Suppressor macrophage treated with lipopolysaccharide for 4 hours (primary cell): ENCODE results near the gene ICAM2.
"Not testable (repeated sequence)": the region's sequence is repeated elsewhere in the genome, so short reads cannot be mapped to it uniquely, and the experiment has no call there.

Experiments
- DNase-seq: peaks from one replicate; pipeline ENCODE4 v3.0.0-alpha.2; 2020

ICAM2 gene

GRCh38 chr17:64041912-64042311, 21.5 kb upstream of the ICAM2 start:
- DNase-seq = no peak

GRCh38 chr17:64040206-64040605, 19.8 kb upstream of the ICAM2 start:
- DNase-seq = no peak

GRCh38 chr17:64039106-64039400, 18.6 kb upstream of the ICAM2 start:
- no peak for DNase-seq

- no peak for DNase-seq
Observed at GRCh38 chr17:64038331-64039105, 18.1 kb upstream of the ICAM2 start.

- no peak for DNase-seq
Observed at GRCh38 chr17:64037802-64038201, 17.4 kb upstream of the ICAM2 start.

GRCh38 chr17:64037180-64037579, 16.7 kb upstream of the ICAM2 start:
- no peak for DNase-seq

GRCh38 chr17:64036198-64036922, 15.9 kb upstream of the ICAM2 start:
- no peak for DNase-seq

- DNase-seq = no peak
Observed at GRCh38 chr17:64032081-64032480, 11.6 kb upstream of the ICAM2 start.

- peak; percentile 82 for DNase-seq
Observed at GRCh38 chr17:64028874-64029464, 8.5 kb upstream of the ICAM2 start.

- DNase-seq = peak; percentile 88
Observed at GRCh38 chr17:64025732-64026294, 5.4 kb upstream of the ICAM2 start.

GRCh38 chr17:64024781-64025731, 4.6 kb upstream of the ICAM2 start:
- DNase-seq = no peak

- no peak for DNase-seq
Observed at GRCh38 chr17:64024215-64024654, 3.8 kb upstream of the ICAM2 start.

GRCh38 chr17:64022611-64023063, 2.2 kb upstream of the ICAM2 start:
- DNase-seq = no peak

- DNase-seq = not testable (repeated sequence)
Observed at GRCh38 chr17:64019551-64019961, 877 bp downstream of the ICAM2 start.

- DNase-seq = peak; percentile 29
Observed at GRCh38 chr17:64017381-64017980, 3.0 kb downstream of the ICAM2 start.

- DNase-seq = no peak
Observed at GRCh38 chr17:64016974-64017373, 3.5 kb downstream of the ICAM2 start.

GRCh38 chr17:64016231-64016784, 4.1 kb downstream of the ICAM2 start:
- no peak for DNase-seq

GRCh38 chr17:64015447-64015846, 5.0 kb downstream of the ICAM2 start:
- DNase-seq = no peak

GRCh38 chr17:64009571-64010402, 10.6 kb downstream of the ICAM2 start:
- DNase-seq = peak; percentile 76

- DNase-seq = no peak
Observed at GRCh38 chr17:64008830-64009229, 11.6 kb downstream of the ICAM2 start.

GRCh38 chr17:64008346-64008745, 12.1 kb downstream of the ICAM2 start:
- no peak for DNase-seq
